H9 (cell line): ENCODE data around the gene ACOT2. TPM values are rescaled to one million over a fixed set of nuclear protein-coding genes. Genes with fewer than 3 reads are reported as not detected.
"Not testable (repeated sequence)": the region's sequence is repeated elsewhere in the genome, so short reads cannot be mapped to it uniquely, and the experiment has no call there.

ENCODE experiments used
- DNase-seq: peaks from one replicate; pipeline ENCODE4 v3.0.0-alpha.2; 2017
- H2AFZ ChIP-seq: one replicate; pipeline ENCODE4 v1.6.1; 2013; ENCODE audit warnings: mild to moderate bottlenecking, low read length, control low read depth, moderate library complexity
- H2AK5ac ChIP-seq: 2 replicates; pipeline ENCODE4 v1.6.1; 2013; ENCODE audit warnings: low read length, control low read depth, mixed read lengths; ENCODE audit not compliant: insufficient read length
- H2BK120ac ChIP-seq: one replicate; pipeline ENCODE4 v1.6.1; 2013; ENCODE audit warnings: low read depth, mild to moderate bottlenecking, low read length, control low read depth, inconsistent platforms; ENCODE audit not compliant: poor library complexity, severe bottlenecking
- H2BK12ac ChIP-seq: 2 replicates; pipeline ENCODE4 v1.6.1; 2013; ENCODE audit warnings: low read length, control low read depth, mixed read lengths, low read depth; ENCODE audit not compliant: insufficient read length
- H2BK15ac ChIP-seq: 2 replicates; pipeline ENCODE4 v1.6.1; 2013; ENCODE audit warnings: low read depth, low read length, control low read depth
- H2BK20ac ChIP-seq: one replicate; pipeline ENCODE4 v1.6.1; 2013; ENCODE audit warnings: low read depth, mild to moderate bottlenecking, low read length, control low read depth, inconsistent platforms; ENCODE audit not compliant: poor library complexity, severe bottlenecking
- H2BK5ac ChIP-seq: 2 replicates; pipeline ENCODE4 v1.6.1; 2013; ENCODE audit warnings: low read length, control low read depth, mixed read lengths; ENCODE audit not compliant: insufficient read length
- H3K14ac ChIP-seq: 2 replicates; pipeline ENCODE4 v1.6.1; 2013; ENCODE audit warnings: low read length, control low read depth; ENCODE audit not compliant: insufficient read depth
- H3K18ac ChIP-seq: 2 replicates; pipeline ENCODE4 v1.6.1; 2013; ENCODE audit warnings: low read depth, mild to moderate bottlenecking, mixed read lengths, low read length, control low read depth; ENCODE audit not compliant: insufficient read length
- H3K23ac ChIP-seq: 2 replicates; pipeline ENCODE4 v1.6.1; 2013; ENCODE audit warnings: low read length, control low read depth, mixed read lengths, low read depth; ENCODE audit not compliant: insufficient read length
- H3K23me2 ChIP-seq: 2 replicates; pipeline ENCODE4 v1.6.1; 2013; ENCODE audit warnings: low read depth, mild to moderate bottlenecking, mixed read lengths, low read length, control low read depth; ENCODE audit not compliant: insufficient read length, poor library complexity, severe bottlenecking
- H3K27ac ChIP-seq: 2 replicates; pipeline ENCODE4 v1.5.1; 2013; ENCODE audit warnings: low read length, control low read depth, mixed read lengths, low read depth; ENCODE audit not compliant: insufficient read length
- H3K27me3 ChIP-seq: 2 replicates; pipeline ENCODE4 v1.6.1; 2013; ENCODE audit warnings: low read length, control low read depth, inconsistent platforms; ENCODE audit not compliant: insufficient read depth
- H3K4ac ChIP-seq: 2 replicates; pipeline ENCODE4 v1.6.1; 2013; ENCODE audit warnings: low read depth, mild to moderate bottlenecking, control low read depth, inconsistent platforms, low read length, moderate library complexity
- H3K4me1 ChIP-seq: 2 replicates; pipeline ENCODE4 v1.6.1; 2013; ENCODE audit warnings: low read length, control low read depth, inconsistent platforms; ENCODE audit not compliant: insufficient read depth
- H3K4me2 ChIP-seq: 2 replicates; pipeline ENCODE4 v1.6.1; 2013; ENCODE audit warnings: low read length, control low read depth, mixed read lengths; ENCODE audit not compliant: insufficient read length, insufficient read depth
- H3K56ac ChIP-seq: 2 replicates; pipeline ENCODE4 v1.6.1; 2013; ENCODE audit warnings: low read depth, mild to moderate bottlenecking, mixed read lengths, low read length, control low read depth; ENCODE audit not compliant: insufficient read length
- H3K79me1 ChIP-seq: 2 replicates; pipeline ENCODE4 v1.6.1; 2013; ENCODE audit warnings: low read depth, mild to moderate bottlenecking, moderate library complexity, low read length, control low read depth, inconsistent platforms; ENCODE audit not compliant: insufficient read depth, poor library complexity, severe bottlenecking
- H3K79me2 ChIP-seq: 2 replicates; pipeline ENCODE4 v1.6.1; 2013; ENCODE audit warnings: low read length, control low read depth, inconsistent platforms; ENCODE audit not compliant: insufficient read depth
- H3K9ac ChIP-seq: 2 replicates; pipeline ENCODE4 v1.6.1; 2013; ENCODE audit warnings: low read length, control low read depth, mixed read lengths; ENCODE audit not compliant: insufficient read length; ENCODE audit errors: extremely low read depth
- H3K9me3 ChIP-seq: one replicate; pipeline ENCODE4 v1.6.1; 2013; ENCODE audit warnings: low read depth, low read length, inconsistent platforms; ENCODE audit not compliant: control insufficient read depth
- H3T11ph ChIP-seq: one replicate; pipeline ENCODE4 v1.6.1; 2013; ENCODE audit warnings: mild to moderate bottlenecking, low read length, control low read depth, inconsistent platforms
- H4K20me1 ChIP-seq: one replicate; pipeline ENCODE4 v1.6.1; 2013; ENCODE audit not compliant: control insufficient read depth, insufficient read length, insufficient read depth
- H4K5ac ChIP-seq: 2 replicates; pipeline ENCODE4 v1.6.1; 2013; ENCODE audit warnings: low read depth, mild to moderate bottlenecking, mixed read lengths, low read length, control low read depth; ENCODE audit not compliant: insufficient read length
- H4K8ac ChIP-seq: replicated peaks from 2 replicates; pipeline ENCODE4 v1.6.1; 2013; ENCODE audit warnings: low read length, control low read depth, mixed read lengths, low read depth; ENCODE audit not compliant: insufficient read length
- H4K91ac ChIP-seq: 2 replicates; pipeline ENCODE4 v1.6.1; 2013; ENCODE audit warnings: low read depth, mild to moderate bottlenecking, moderate library complexity, mixed read lengths, low read length, control low read depth; ENCODE audit not compliant: insufficient read length
- H3K27ac Mint-ChIP-seq, 3 experiments: 2 replicates in 2 of 3; 3 replicates in 1 of 3; pipeline ENCODE4 v1.8.0; 2020 to 2021; ENCODE audit warnings: mixed read lengths in 3 of 3, mild to moderate bottlenecking in 1 of 3, moderate library complexity in 1 of 3
- H3K27me3 Mint-ChIP-seq: 2 replicates; pipeline ENCODE4 v1.8.0; 2021; ENCODE audit warnings: low read depth, mild to moderate bottlenecking, moderate library complexity, mixed read lengths
- H3K36me3 Mint-ChIP-seq, 3 experiments: 2 replicates in 2 of 3; 3 replicates in 1 of 3; pipeline ENCODE4 v1.8.0; 2020 to 2021; ENCODE audit warnings: low read depth in 3 of 3, mixed read lengths in 3 of 3; ENCODE audit not compliant: insufficient read depth in 1 of 3
- H3K4me1 Mint-ChIP-seq, 2 experiments: 2 replicates each; pipeline ENCODE4 v1.8.0; 2020; ENCODE audit warnings: mixed read lengths in 2 of 2
- H3K4me3 Mint-ChIP-seq, 2 experiments: 2 replicates in 1 of 2; 3 replicates in 1 of 2; pipeline ENCODE4 v1.8.0; 2020 to 2021; ENCODE audit warnings: mild to moderate bottlenecking in 2 of 2, mixed read lengths in 2 of 2, moderate library complexity in 1 of 2
- H3K9me3 Mint-ChIP-seq, 2 experiments: 2 replicates in 1 of 2; 3 replicates in 1 of 2; pipeline ENCODE4 v1.8.0; 2020; ENCODE audit warnings: mild to moderate bottlenecking in 2 of 2, mixed read lengths in 2 of 2, moderate library complexity in 1 of 2
- CTCF ChIP-seq: fragments of 200-600 bp; sonication (generic); conservative IDR thresholded peaks from 3 replicates; pipeline ENCODE4 v1.8.0; 2021; ENCODE audit warnings: antibody characterized with exemption, mild to moderate bottlenecking
- WGBS: extraction: QIAGEN DNeasy Blood & Tissue Kit; methylation state at CpG from one replicate; pipeline ENCODE4 v1.1.7; 2013; ENCODE audit warnings: missing lambda C conversion rate, low lambda C conversion rate, mixed read lengths; ENCODE audit not compliant: insufficient read length; ENCODE audit errors: extremely low coverage; 5-methylcytosine and 5-hydroxymethylcytosine counted together
- total RNA-seq: library from RNA; stranded (reverse); gene quantifications from 2 replicates; pipeline ENCODE4 v1.2.1, GENCODE V29; 2021

The ACOT2 gene
- total RNA-seq, 1 experiment from 2014 or later = 10.2 TPM

- Mint-ChIP-seq H3K27me3 (peaks cover 27% of the 10 kb centered on the region), H3K4me1 (peaks cover 0 to 3% of the 10 kb centered on the region in 2 experiments; a peak in 1 of 4 replicates), H3K4me3 (no peak overlapping the region), H3K36me3 (peaks cover 0 to 6% (median 5%) of the 10 kb centered on the region in 3 experiments; a peak in 4 of 7 replicates), H3K27ac (no peak overlapping the region), H3K9me3 (peaks cover 3 to 11% of the 10 kb centered on the region in 2 experiments; a peak in 4 of 5 replicates)
- Histone ChIP-seq H4K91ac (no peak overlapping the region), H3K4me1 (no peaks in the 10 kb centered on the region), H3K79me2 (no peaks in the 10 kb centered on the region), H4K8ac (no peak overlapping the region), H3K9me3 (no peaks in the 10 kb centered on the region), H3K14ac (no peak overlapping the region), H3K4me2 (no peak overlapping the region), H3K23ac (no peak overlapping the region), H3K4ac (no peak overlapping the region), H3K18ac (no peak overlapping the region), H2AFZ (no peak overlapping the region), H3K9ac (no peak overlapping the region), H2BK12ac (no peak overlapping the region), H3K27me3 (no peaks in the 10 kb centered on the region), H3K79me1 (no peaks in the 10 kb centered on the region), H3K56ac (no peak overlapping the region), H4K20me1 (no peaks in the 10 kb centered on the region), H2BK120ac (no peak overlapping the region), H3T11ph (no peak overlapping the region), H2BK15ac (no peak overlapping the region), H2BK20ac (no peak overlapping the region), H3K23me2 (no peaks in the 10 kb centered on the region), H2BK5ac (no peak overlapping the region), H2AK5ac (no peak overlapping the region), H3K27ac (no peak overlapping the region), H4K5ac (no peak overlapping the region)
- no peak for TF ChIP-seq CTCF
- no CpG with 5 or more reads among the region's 4 CpGs for WGBS
- no peak for DNase-seq
Measured at GRCh38 chr14:73589116-73589515, 20.1 kb downstream of the ACOT2 start.

GRCh38 chr14:73590673-73591004, 21.6 kb downstream of the ACOT2 start:
- not testable (repeated sequence) for H3K79me2 ChIP-seq

More at GRCh38 chr14:73590673-73591004, 21.6 kb downstream of the ACOT2 start:
- not testable (repeated sequence) for H3K27ac Mint-ChIP-seq, H4K91ac ChIP-seq, H2BK120ac ChIP-seq, H3K18ac ChIP-seq, H3K4me2 ChIP-seq, H3K9me3 ChIP-seq, H3K9ac ChIP-seq, H3K4me1 Mint-ChIP-seq, H2BK5ac ChIP-seq, H4K20me1 ChIP-seq, H3K23ac ChIP-seq, H4K8ac ChIP-seq, H2BK12ac ChIP-seq, H3K36me3 Mint-ChIP-seq, H3K79me1 ChIP-seq, H4K5ac ChIP-seq, H3K27ac ChIP-seq, H3K56ac ChIP-seq, H2BK15ac ChIP-seq, H2AFZ ChIP-seq, H3T11ph ChIP-seq, H2AK5ac ChIP-seq, H3K14ac ChIP-seq, H3K4ac ChIP-seq, H3K4me1 ChIP-seq, H2BK20ac ChIP-seq, H3K23me2 ChIP-seq, H3K27me3 ChIP-seq
- DNase-seq = peak; percentile 30
- Mint-ChIP-seq H3K9me3 (peaks cover 3 to 11% of the 10 kb centered on the region in 2 experiments; a peak in 4 of 5 replicates), H3K27me3 (peaks cover 27% of the 10 kb centered on the region), H3K4me3 (0 out of 5 replicates have a peak overlapping the region, but pooled peaks of 1 of the 2 experiments have one; percentile 60)
- WGBS = no CpG with 5 or more reads among the region's 32 CpGs
